ENCODE data around the gene MCTP2.

MCTP2 gene

DNA sequence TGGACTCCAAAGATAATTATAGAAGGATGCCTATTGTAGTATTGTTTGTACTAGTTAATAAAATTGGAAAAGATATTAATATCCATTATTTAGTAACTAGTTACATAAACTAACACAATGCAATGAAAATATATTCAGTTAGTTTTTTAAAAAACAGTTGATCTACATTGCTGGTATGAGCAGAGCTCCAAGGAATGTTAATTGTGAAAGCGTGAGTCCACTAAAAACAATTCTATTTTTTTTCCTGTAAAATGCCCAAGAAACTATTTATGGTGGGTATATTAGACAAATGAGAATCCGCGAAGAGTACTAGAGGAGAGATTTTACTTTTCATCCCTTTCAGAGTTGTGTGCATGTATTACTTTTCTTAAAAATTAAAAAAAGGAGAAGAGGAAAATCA is 104.3 kb downstream of the MCTP2 start:
- no peak overlapping the region for H3K27ac ChIP-seq
- TF ChIP-seq, protein P1, sequence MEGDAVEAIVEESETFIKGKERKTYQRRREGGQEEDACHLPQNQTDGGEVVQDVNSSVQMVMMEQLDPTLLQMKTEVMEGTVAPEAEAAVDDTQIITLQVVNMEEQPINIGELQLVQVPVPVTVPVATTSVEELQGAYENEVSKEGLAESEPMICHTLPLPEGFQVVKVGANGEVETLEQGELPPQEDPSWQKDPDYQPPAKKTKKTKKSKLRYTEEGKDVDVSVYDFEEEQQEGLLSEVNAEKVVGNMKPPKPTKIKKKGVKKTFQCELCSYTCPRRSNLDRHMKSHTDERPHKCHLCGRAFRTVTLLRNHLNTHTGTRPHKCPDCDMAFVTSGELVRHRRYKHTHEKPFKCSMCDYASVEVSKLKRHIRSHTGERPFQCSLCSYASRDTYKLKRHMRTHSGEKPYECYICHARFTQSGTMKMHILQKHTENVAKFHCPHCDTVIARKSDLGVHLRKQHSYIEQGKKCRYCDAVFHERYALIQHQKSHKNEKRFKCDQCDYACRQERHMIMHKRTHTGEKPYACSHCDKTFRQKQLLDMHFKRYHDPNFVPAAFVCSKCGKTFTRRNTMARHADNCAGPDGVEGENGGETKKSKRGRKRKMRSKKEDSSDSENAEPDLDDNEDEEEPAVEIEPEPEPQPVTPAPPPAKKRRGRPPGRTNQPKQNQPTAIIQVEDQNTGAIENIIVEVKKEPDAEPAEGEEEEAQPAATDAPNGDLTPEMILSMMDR (conservative IDR thresholded peaks at IDR 0.05), result no peak
- no peak for TF ChIP-seq ZFX (IDR thresholded peaks at IDR 0.05)

DNA sequence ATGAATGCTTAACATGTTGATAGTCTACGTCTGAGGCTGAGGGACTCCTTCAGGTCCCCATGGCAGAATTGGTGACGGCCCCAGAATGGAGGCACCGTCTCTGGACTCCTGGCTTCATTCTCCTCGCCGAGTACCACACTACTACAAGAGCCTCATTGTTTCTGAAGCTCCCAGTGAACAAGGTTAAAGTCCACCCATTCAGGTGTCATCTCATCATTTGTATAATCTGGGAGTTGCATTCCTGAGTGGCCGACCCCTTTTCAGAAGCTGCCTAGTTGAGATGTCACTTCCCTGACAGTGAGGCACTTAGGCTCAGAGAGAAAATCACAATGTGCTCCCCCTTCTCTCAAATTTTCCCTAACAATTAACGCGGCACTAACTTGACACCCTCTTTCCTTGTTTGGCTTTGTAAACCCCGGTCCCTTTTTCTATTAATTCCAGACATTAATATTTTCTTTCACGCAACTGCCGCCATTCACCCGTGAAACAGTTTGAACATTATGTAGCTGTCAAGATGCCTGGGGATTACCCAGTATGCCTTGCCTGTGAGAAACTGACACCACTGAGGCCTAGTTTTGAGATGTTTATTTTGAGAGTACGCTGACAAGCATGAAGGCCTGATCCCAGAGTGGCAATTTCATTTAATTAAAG is 105.6 kb downstream of the MCTP2 start:
- H3K27ac ChIP-seq, result no peak overlapping the region
- TF ChIP-seq, protein P1 (conservative IDR thresholded peaks at IDR 0.05), result no peak
- no peak for TF ChIP-seq ZFX (IDR thresholded peaks at IDR 0.05)

DNA sequence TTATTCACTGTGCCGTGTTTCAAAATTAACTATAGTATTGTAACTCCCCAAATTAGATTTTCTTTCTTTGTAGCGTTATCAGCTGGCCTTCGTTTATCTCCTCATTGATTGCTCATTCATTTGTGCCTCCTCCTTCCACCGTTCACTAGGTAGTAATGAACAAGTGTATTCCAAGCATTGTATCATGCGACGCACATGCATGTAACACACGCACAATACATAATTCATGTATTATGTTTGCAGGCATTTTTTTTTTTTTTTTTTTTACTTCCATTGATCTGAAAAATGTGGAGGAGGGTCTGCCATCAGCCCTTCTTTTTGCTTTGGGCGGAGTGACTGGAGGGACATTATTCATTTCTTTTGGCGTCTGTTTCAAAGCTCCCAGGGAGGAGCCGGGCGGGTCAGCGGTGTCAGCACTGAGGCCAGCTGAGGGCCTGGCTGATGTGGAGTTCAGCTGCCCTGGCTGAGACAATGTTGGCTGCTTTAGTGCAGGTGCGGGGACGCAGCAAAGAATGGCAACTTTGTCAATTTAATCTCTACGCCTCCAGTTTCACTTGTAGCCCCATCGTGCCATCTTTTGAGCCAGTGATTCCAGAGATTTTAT is 107.0 kb downstream of the MCTP2 start:
- TF ChIP-seq, protein P1 (conservative IDR thresholded peaks at IDR 0.05), result no peak
- no peak for TF ChIP-seq ZFX (IDR thresholded peaks at IDR 0.05)
- no peak overlapping the region for H3K27ac ChIP-seq

DNA sequence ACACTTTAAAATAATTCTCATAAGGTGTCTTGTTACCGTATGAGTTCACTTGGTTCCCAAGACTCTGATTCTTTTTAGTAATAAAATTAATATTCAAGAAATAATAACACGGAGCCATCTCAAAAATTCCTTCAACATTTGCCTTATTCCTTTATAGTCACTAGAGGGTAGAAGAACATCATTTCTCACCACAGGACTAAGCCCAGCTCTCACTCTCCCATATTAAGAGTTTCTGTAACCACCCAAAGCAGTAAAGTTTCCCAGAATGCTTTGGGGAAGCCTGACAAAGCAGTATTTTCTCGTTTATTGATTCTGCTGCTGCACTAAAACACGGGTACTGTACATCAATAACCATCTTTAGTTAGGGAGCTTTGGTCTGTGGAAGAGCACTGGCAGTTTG is 114.9 kb downstream of the MCTP2 start:
- no peak overlapping the region for H3K27ac ChIP-seq
- TF ChIP-seq ZFX (IDR thresholded peaks at IDR 0.05), result no peak
- TF ChIP-seq, protein P1 (conservative IDR thresholded peaks at IDR 0.05), result no peak

DNA sequence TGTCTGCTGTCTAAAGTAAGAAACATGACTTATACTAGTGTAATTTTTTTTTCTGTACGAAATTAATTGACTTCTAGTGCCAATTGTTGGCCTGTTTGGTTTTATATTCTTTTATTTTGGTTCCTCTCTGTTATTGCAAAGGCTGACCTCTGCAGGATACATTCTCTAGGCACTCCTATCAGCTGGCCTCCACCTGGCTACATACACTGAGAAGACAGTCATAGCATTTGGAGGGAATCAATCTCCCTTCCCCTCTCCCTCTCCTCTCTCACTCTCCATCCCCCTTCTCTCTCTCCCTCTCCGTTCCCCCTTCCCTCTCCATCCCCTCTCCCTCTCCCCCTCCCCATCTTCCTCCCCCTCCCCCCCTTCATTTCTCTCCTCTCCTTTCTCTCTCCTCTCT is 116.7 kb downstream of the MCTP2 start:
- TF ChIP-seq, protein P1 (conservative IDR thresholded peaks at IDR 0.05), result no peak
- no peak for TF ChIP-seq ZFX (IDR thresholded peaks at IDR 0.05)
- no peak overlapping the region for H3K27ac ChIP-seq

DNA sequence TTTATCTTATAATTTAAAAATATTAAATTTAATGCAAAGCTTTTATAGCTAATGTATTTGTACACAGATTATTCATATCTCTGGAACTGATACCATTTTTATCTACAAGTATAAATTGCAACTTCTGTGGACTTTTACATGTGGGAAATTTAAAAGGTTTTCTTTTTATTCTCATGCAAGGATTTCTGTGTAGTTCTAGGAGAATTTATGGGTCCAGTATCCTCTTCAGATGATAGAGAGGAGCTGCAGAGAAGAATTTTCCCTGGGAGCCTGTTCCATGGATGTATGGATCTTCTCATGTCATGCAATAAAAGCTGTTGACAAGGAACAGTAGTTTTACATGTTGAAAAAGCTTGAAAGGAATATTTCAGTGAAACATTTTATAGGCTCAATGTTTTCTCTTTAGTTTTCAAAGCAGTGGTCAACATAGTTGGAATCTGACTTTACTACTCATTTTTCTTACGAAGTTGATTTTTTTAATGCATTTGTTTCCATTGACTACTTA is 119.7 kb downstream of the MCTP2 start:
- H3K27ac ChIP-seq, result no peak overlapping the region

More for the DNA sequence above, 119.7 kb downstream of the MCTP2 start:
- no peak for TF ChIP-seq ZFX (IDR thresholded peaks at IDR 0.05)
- TF ChIP-seq, protein P1 (conservative IDR thresholded peaks at IDR 0.05), result no peak

Measured in C4-2B (cell line).